ENCODE data around the gene OR51B4. TPM values are rescaled to one million over a fixed set of nuclear protein-coding genes. Genes with fewer than 3 reads are reported as not detected.

OR51B4 gene
- not detected in 2 replicates for total RNA-seq

GRCh38 chr11:5301846-5302245 is at the start of gene OR51B4:
Gene OR51B4 (minus strand): TSS chr11:5301946. CDS start chr11:5301946, 0 bp downstream.

DNA sequence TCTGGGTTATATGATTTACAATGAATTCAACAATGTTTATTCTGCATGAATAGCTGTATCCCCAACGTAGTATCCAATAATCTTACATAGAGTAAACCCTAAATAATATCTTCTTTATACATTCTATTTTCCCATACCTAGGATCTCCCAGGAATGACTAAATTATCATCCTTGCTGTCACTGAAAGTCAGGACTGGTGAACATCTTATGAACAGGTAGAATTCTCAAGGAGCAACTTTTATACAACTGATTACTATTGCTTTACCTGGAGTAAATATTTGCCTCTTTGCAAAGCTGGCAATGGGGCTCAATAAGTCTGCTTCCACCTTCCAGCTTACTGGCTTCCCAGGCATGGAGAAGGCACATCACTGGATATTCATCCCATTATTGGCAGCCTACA is 49.5 kb upstream of the OR51B4 start, which contains the start of gene OR51B6:
Gene OR51B6, plus strand, starts transcription at position 301 of the 400 bp plus-strand sequence. Its CDS starts 0 bp downstream, at position 301.

GRCh38 chr11:5343474-5344335 is 42.0 kb upstream of the OR51B4 start, which contains the start of gene OR51B5:
Gene OR51B5 (minus strand): TSS chr11:5343524. CDS start chr11:5343524, 0 bp downstream.

GRCh38 chr11:5324197-5324596 is 22.5 kb upstream of the OR51B4 start, which contains the start of gene OR51B2:
Gene OR51B2 (minus strand): TSS chr11:5324297. CDS start chr11:5324297, 0 bp downstream.

DNA sequence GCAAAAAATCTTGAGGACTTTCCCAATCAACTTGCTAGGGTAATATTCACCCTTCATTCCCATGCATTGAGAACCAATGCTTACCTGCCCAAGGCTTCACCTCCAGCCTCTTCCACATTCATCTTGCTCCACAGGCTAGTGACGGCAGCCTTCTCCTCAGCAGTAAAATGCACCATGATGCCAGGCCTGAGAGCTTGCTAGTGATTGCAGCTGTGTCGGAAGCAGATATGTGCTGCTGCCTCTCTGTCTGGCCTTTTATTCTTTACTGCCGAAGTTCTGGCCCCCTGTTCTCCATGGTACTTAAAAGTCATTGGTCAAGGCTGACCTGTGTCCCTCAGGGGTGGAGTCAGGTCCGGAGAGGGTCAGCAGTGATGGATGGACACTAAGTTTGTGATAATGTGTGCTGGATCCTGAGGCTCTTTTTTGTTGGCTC is 32.0 kb downstream of the OR51B4 start, which contains the start of gene HBE1:
Gene HBE1, minus strand, starts transcription at position 231 of the 433 bp plus-strand sequence. Its CDS starts 55 bp downstream, at position 176.

GRCh38 chr11:5254646-5255413 is 46.9 kb downstream of the OR51B4 start, which contains the start of gene HBG2:
Gene HBG2 (minus strand): TSS chr11:5254781. CDS start chr11:5254728, 53 bp downstream.

Other genes with a start within 250 kb of the OR51B4 start
- not detected in 2 replicates for gene OR52E2, start 242.3 kb downstream of the OR51B4 start, total RNA-seq
- not detected in 2 replicates for gene OR52E1, start 232.4 kb downstream of the OR51B4 start, total RNA-seq
- gene OR52A5, start 163.6 kb downstream of the OR51B4 start, total RNA-seq, result not detected in 2 replicates
- not detected in 2 replicates for gene OR52A1, start 147.2 kb downstream of the OR51B4 start, total RNA-seq
- gene OR51V1, start 101.3 kb downstream of the OR51B4 start, total RNA-seq, result not detected in 2 replicates
- gene HBB, start 74.9 kb downstream of the OR51B4 start, total RNA-seq, result not detected in 2 replicates
- not detected in 2 replicates for gene HBD, start 67.5 kb downstream of the OR51B4 start, total RNA-seq
- not detected in 2 replicates for gene HBG1, start 52.1 kb downstream of the OR51B4 start, total RNA-seq
- 0.18 TPM in 1 of 2 replicates, not detected in the other for gene HBG2, start 47.2 kb downstream of the OR51B4 start, total RNA-seq
- gene HBE1, start 32.0 kb downstream of the OR51B4 start, total RNA-seq, result 0.18 TPM in 1 of 2 replicates, not detected in the other
- not detected in 2 replicates for gene OR51B2, start 22.4 kb upstream of the OR51B4 start, total RNA-seq
- not detected in 2 replicates for gene OR51B5, start 41.6 kb upstream of the OR51B4 start, total RNA-seq
- not detected in 2 replicates for gene OR51B6, start 49.6 kb upstream of the OR51B4 start, total RNA-seq
- not detected in 2 replicates for gene OR51M1, start 81.9 kb upstream of the OR51B4 start, total RNA-seq
- gene OR51Q1, start 120.2 kb upstream of the OR51B4 start, total RNA-seq, result not detected in 2 replicates
- gene OR51I1, start 139.6 kb upstream of the OR51B4 start, total RNA-seq, result not detected in 2 replicates
- not detected in 2 replicates for gene OR51I2, start 147.4 kb upstream of the OR51B4 start, total RNA-seq
- not detected in 2 replicates for gene OR52D1, start 186.7 kb upstream of the OR51B4 start, total RNA-seq
- 0.09 TPM in 1 of 2 replicates, not detected in the other for gene UBQLN3, start 208.0 kb upstream of the OR51B4 start, total RNA-seq
- under 0.01 TPM in 1 of 2 replicates, not detected in the other for gene UBQLNL, start 214.8 kb upstream of the OR51B4 start, total RNA-seq
- 0.18 and 0.19 TPM in 2 replicates for gene OR52H1, start 246.6 kb upstream of the OR51B4 start, total RNA-seq